GM12878 (cell line): ENCODE data around the gene GABRB1. TPM values are rescaled to one million over a fixed set of nuclear protein-coding genes. Genes with fewer than 3 reads are reported as not detected.

Experiments used
- ATAC-seq: fragments of 200-7000 bp; cut with Tn5 transposase; 3 replicates; pipeline ENCODE4 v1.9.1; 2020; ENCODE audit warnings: mild to moderate bottlenecking, moderate library complexity
- BruUV-seq: library from RNA; stranded (reverse); fragments of 400-500 nt; replicated peaks from 2 replicates; lab custom pipeline; 2021; lab: Mats Ljungman, UMichigan
- CTCF ChIA-PET: fragments of 300-600 bp; sonication (Branson Sonifier 250); formaldehyde crosslinking; extraction: SDS; loops from one replicate; lab custom pipeline; 2021; ENCODE audit warnings: inconsistent platforms; lab: Yijun Ruan, JAX
- POLR2A ChIA-PET: fragments of 350-600 bp; formaldehyde crosslinking; extraction: SDS; loops from one replicate; lab custom pipeline; 2021; ENCODE audit warnings: inconsistent platforms; lab: Charles Lee
- RAD21 ChIA-PET: fragments of 300-600 bp; sonication (Branson Sonifier 250); formaldehyde crosslinking; loops from one replicate; lab custom pipeline; 2023; ENCODE audit warnings: antibody characterized with exemption; ENCODE audit not compliant: unreplicated experiment; lab: Charles Lee
- SMC1A ChIA-PET: fragments of 300-600 bp; sonication (Branson Sonifier 250); formaldehyde crosslinking; loops from one replicate; lab custom pipeline; 2023; ENCODE audit not compliant: unreplicated experiment, uncharacterized antibody; lab: Charles Lee
- DNase-seq: peaks from one replicate; pipeline ENCODE4 v3.0.0-alpha.2; 2011; ENCODE audit warnings: low read depth, low spot score
- FAIRE-seq: peaks from 3 replicates; lab custom pipeline; 2011; peaks lifted over from hg19 to GRCh38; lab: Jason Lieb, UNC
- H2AFZ ChIP-seq: 2 replicates; pipeline ENCODE4 v1.6.0; 2011; ENCODE audit warnings: low read depth, low read length, control low read depth; ENCODE audit not compliant: control insufficient read depth
- H3K27ac ChIP-seq: 2 replicates; pipeline ENCODE4 v1.5.1; 2011; ENCODE audit warnings: control low read depth; ENCODE audit not compliant: control insufficient read depth, insufficient read depth
- H3K27me3 ChIP-seq, 2 experiments: replicated peaks in 1 of 2; 2 replicates each; pipeline versions ENCODE4 v1.6.0 to v1.6.1; 2011; ENCODE audit warnings: low read length in 1 of 2; ENCODE audit not compliant: control insufficient read depth in 2 of 2, insufficient read depth in 2 of 2
- H3K36me3 ChIP-seq, 2 experiments: 2 replicates each; pipeline ENCODE4 v1.5.1; 2011; ENCODE audit warnings: low read length in 1 of 2; ENCODE audit not compliant: control insufficient read depth in 2 of 2, insufficient read depth in 2 of 2
- H3K4me1 ChIP-seq: 2 replicates; pipeline ENCODE4 v1.6.1; 2011; ENCODE audit warnings: mild to moderate bottlenecking, low read length, moderate library complexity, mixed read lengths; ENCODE audit not compliant: control insufficient read depth, insufficient read depth
- H3K4me2 ChIP-seq: 2 replicates; pipeline ENCODE4 v1.6.0; 2011; ENCODE audit warnings: control low read depth; ENCODE audit not compliant: control insufficient read depth, insufficient read depth
- H3K4me3 ChIP-seq: fragments of 200-600 bp; sonication (generic); 2 replicates; pipeline ENCODE4 v1.5.1; 2016
- H3K79me2 ChIP-seq: 2 replicates; pipeline ENCODE4 v1.6.0; 2011; ENCODE audit warnings: low read length; ENCODE audit not compliant: control insufficient read depth, insufficient read depth
- H3K9ac ChIP-seq: 2 replicates; pipeline ENCODE4 v1.8.0; 2011; ENCODE audit warnings: low read length, control low read depth, mixed read lengths; ENCODE audit not compliant: control insufficient read depth, insufficient read depth
- H3K9me3 ChIP-seq: replicated peaks from 3 replicates; pipeline ENCODE4 v1.5.1; 2011; ENCODE audit warnings: mild to moderate bottlenecking, low read length; ENCODE audit not compliant: control insufficient read depth, insufficient read depth
- H4K20me1 ChIP-seq: 2 replicates; pipeline ENCODE4 v1.6.0; 2011; ENCODE audit not compliant: control insufficient read depth, insufficient read depth
- CBX3 ChIP-seq: fragments of 200-600 bp; sonication (generic); IDR thresholded peaks from 2 replicates; pipeline ENCODE4 v1.6.1; 2016; ENCODE audit warnings: low read depth, borderline replicate concordance
- CEBPB ChIP-seq, 2 experiments: fragments of 150-350 bp in 1 of 2; IDR thresholded peaks; 2 replicates each; pipeline ENCODE4 v1.6.1; 2012 to 2014; ENCODE audit warnings: low read depth in 2 of 2, low read length in 2 of 2, borderline replicate concordance in 1 of 2, inconsistent platforms in 1 of 2
- CREB1 ChIP-seq: IDR thresholded peaks from 2 replicates; pipeline ENCODE4 v1.6.1; 2012; ENCODE audit warnings: low read depth, mild to moderate bottlenecking, inconsistent platforms
- HDAC2 ChIP-seq: fragments of 200-600 bp; sonication (generic); IDR thresholded peaks from 2 replicates; pipeline ENCODE4 v1.6.1; 2017
- HDGF ChIP-seq: fragments of 450-650 bp; IDR thresholded peaks from 2 replicates; pipeline ENCODE4 v1.6.1; 2016; ENCODE audit warnings: antibody characterized with exemption
- IRF5 ChIP-seq: fragments of 450-650 bp; IDR thresholded peaks from 2 replicates; pipeline ENCODE4 v1.6.1; 2017; ENCODE audit warnings: borderline replicate concordance
- KAT2A ChIP-seq: conservative IDR thresholded peaks from 2 replicates; pipeline ENCODE4 v1.6.1; 2011; ENCODE audit warnings: low read depth, low read length; ENCODE audit not compliant: control insufficient read depth
- MTA3 ChIP-seq: IDR thresholded peaks from 2 replicates; pipeline ENCODE4 v1.6.1; 2012; ENCODE audit warnings: low read length, inconsistent platforms, borderline replicate concordance
- MYB ChIP-seq: fragments of 150-350 bp; IDR thresholded peaks from 2 replicates; pipeline ENCODE4 v1.6.1; 2014; ENCODE audit warnings: mild to moderate bottlenecking, low read depth, low read length, borderline replicate concordance
- POLR2AphosphoS5 ChIP-seq: IDR thresholded peaks from 2 replicates; pipeline ENCODE4 v1.6.1; 2011; ENCODE audit warnings: mild to moderate bottlenecking, low read length, inconsistent platforms
- RAD51 ChIP-seq: fragments of 450-650 bp; IDR thresholded peaks from 2 replicates; pipeline ENCODE4 v1.6.1; 2016; ENCODE audit warnings: moderate library complexity, mild to moderate bottlenecking, inconsistent platforms
- RB1 ChIP-seq: fragments of 450-650 bp; formaldehyde crosslinking; IDR thresholded peaks from 2 replicates; pipeline ENCODE4 v1.6.1; 2017; ENCODE audit warnings: mild to moderate bottlenecking, borderline replicate concordance
- TBL1XR1 ChIP-seq: IDR thresholded peaks from 2 replicates; pipeline ENCODE4 v1.6.1; 2012; ENCODE audit warnings: low read depth, low read length, improper control_type of control experiment
- ZNF217 ChIP-seq: fragments of 450-650 bp; IDR thresholded peaks from 2 replicates; pipeline ENCODE4 v1.6.1; 2017; ENCODE audit warnings: antibody characterized with exemption, mild to moderate bottlenecking
- whole genome bisulfite sequencing: methylation state at CpG from one replicate; pipeline ENCODE4 v1.1.6; 2016; ENCODE audit warnings: low lambda C conversion rate; ENCODE audit not compliant: insufficient replicate concordance, insufficient coverage; ENCODE audit errors: missing lambda C conversion rate; 5-methylcytosine and 5-hydroxymethylcytosine counted together
- in situ Hi-C: fragments of 300-500 bp; cut with MboI; formaldehyde crosslinking; loops from 9 replicates; pipeline ENCODE4 v1.14.3; 2018; ENCODE audit warnings: mixed read lengths
- intact Hi-C: fragments of 100-400 bp; cut with micrococcal nuclease; formaldehyde crosslinking; loops from one replicate; pipeline ENCODE4 v1.14.2; 2022; ENCODE audit not compliant: unreplicated experiment
- polyA plus RNA-seq, 11 experiments: library from polyadenylated mRNA; depleted of rRNA in 4 of 11; unstranded in 6 of 11; stranded (reverse) in 5 of 11; fragments of >200 nt; fragmentation: Nextera tagmentation in 4 of 11; fragmentation: Illumina TruSeq in 1 of 11; extraction: Ambion mirVana in 4 of 11; extraction: Trizol in 1 of 11; gene quantifications; 1 replicate in 1 of 11; 2 replicates in 10 of 11; pipeline versions ENCODE4 v1.2.1 to v1.2.3, GENCODE V29; 2011 to 2016; ENCODE audit warnings: inconsistent platforms in 2 of 11, missing spikeins in 2 of 11, low read depth in 1 of 11
- total RNA-seq, 4 experiments: library from RNA; depleted of rRNA in 3 of 4; stranded (reverse); fragments of >200 nt in 3 of 4; fragmentation: Illumina TruSeq in 1 of 4; extraction: Trizol in 1 of 4; gene quantifications; 2 replicates each; pipeline versions ENCODE4 v1.2.1 to v1.2.3, GENCODE V29; 2013 to 2021
- TF ChIP-seq, protein P1 (sequence below): fragments of 450-650 bp; IDR thresholded peaks from 2 replicates; pipeline ENCODE4 v1.6.1; 2017; ENCODE audit warnings: mild to moderate bottlenecking, moderate library complexity
- TF ChIP-seq, protein P2 (sequence below): fragments of 450-650 bp; IDR thresholded peaks from 2 replicates; pipeline ENCODE4 v1.6.1; 2017; ENCODE audit warnings: mild to moderate bottlenecking

GABRB1 gene
- total and polyA plus RNA-seq, 10 of the 15 experiments (the other 5 are each of a cell fraction or from before 2014, with no cell fraction given): 0.13 to 0.92 TPM; not detected in 8

DNA sequence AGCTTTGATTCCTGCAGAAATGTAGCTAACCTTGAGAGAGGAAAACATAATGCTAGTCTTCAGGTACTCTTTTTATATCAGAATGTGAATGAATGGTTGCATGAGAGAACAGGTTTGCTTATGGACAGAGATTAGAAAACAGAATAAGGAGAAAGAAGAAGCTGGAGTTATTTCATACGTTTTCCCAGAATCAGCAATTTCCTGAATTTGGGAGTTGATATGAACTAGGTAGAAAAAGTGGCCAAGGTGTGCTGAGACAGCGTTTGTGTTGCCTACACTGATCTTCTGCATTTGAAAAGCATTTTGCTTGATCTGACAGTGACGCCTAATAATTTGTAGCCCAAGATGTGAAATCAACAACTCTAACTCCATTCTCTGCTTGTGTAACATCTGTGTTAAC, 12.5 kb downstream of the GABRB1 start (continued):
- TF ChIP-seq RAD51 (no peak), ZNF217 (no peak)

GRCh38 chr4:47045261-47045660, 13.9 kb downstream of the GABRB1 start:
- no peak for FAIRE-seq
- CTCF ChIA-PET: no interaction called here
- no peak for TF ChIP-seq KAT2A
- TF ChIP-seq MTA3: no peak
- no peak for TF ChIP-seq CBX3
- TF ChIP-seq RB1: no peak
- TF ChIP-seq POLR2AphosphoS5: no peak
- no peak for TF ChIP-seq MYB
- no peak for TF ChIP-seq HDAC2
- no peak for TF ChIP-seq CEBPB (IDR thresholded peaks at IDR 0.05; ENCODE audit: borderline replicate concordance in 1 of 2, low read depth in 2 of 2, low read length in 2 of 2)
- TF ChIP-seq CREB1: no peak
- TF ChIP-seq, protein P1, sequence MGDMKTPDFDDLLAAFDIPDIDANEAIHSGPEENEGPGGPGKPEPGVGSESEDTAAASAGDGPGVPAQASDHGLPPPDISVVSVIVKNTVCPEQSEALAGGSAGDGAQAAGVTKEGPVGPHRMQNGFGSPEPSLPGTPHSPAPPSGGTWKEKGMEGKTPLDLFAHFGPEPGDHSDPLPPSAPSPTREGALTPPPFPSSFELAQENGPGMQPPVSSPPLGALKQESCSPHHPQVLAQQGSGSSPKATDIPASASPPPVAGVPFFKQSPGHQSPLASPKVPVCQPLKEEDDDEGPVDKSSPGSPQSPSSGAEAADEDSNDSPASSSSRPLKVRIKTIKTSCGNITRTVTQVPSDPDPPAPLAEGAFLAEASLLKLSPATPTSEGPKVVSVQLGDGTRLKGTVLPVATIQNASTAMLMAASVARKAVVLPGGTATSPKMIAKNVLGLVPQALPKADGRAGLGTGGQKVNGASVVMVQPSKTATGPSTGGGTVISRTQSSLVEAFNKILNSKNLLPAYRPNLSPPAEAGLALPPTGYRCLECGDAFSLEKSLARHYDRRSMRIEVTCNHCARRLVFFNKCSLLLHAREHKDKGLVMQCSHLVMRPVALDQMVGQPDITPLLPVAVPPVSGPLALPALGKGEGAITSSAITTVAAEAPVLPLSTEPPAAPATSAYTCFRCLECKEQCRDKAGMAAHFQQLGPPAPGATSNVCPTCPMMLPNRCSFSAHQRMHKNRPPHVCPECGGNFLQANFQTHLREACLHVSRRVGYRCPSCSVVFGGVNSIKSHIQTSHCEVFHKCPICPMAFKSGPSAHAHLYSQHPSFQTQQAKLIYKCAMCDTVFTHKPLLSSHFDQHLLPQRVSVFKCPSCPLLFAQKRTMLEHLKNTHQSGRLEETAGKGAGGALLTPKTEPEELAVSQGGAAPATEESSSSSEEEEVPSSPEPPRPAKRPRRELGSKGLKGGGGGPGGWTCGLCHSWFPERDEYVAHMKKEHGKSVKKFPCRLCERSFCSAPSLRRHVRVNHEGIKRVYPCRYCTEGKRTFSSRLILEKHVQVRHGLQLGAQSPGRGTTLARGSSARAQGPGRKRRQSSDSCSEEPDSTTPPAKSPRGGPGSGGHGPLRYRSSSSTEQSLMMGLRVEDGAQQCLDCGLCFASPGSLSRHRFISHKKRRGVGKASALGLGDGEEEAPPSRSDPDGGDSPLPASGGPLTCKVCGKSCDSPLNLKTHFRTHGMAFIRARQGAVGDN: no peak
- TF ChIP-seq HDGF: no peak
- no peak for TF ChIP-seq IRF5
- TF ChIP-seq, protein P2, sequence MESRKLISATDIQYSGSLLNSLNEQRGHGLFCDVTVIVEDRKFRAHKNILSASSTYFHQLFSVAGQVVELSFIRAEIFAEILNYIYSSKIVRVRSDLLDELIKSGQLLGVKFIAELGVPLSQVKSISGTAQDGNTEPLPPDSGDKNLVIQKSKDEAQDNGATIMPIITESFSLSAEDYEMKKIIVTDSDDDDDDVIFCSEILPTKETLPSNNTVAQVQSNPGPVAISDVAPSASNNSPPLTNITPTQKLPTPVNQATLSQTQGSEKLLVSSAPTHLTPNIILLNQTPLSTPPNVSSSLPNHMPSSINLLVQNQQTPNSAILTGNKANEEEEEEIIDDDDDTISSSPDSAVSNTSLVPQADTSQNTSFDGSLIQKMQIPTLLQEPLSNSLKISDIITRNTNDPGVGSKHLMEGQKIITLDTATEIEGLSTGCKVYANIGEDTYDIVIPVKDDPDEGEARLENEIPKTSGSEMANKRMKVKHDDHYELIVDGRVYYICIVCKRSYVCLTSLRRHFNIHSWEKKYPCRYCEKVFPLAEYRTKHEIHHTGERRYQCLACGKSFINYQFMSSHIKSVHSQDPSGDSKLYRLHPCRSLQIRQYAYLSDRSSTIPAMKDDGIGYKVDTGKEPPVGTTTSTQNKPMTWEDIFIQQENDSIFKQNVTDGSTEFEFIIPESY: no peak
- TF ChIP-seq TBL1XR1: no peak

More at GRCh38 chr4:47045261-47045660, 13.9 kb downstream of the GABRB1 start:
- WGBS: 0% methylated on average over 1 of the region's 1 CpG
- POLR2A ChIA-PET: no interaction called here
- BruUV-seq: no TSS peak
- Histone ChIP-seq H3K27me3 (no peaks in the 10 kb centered on the region), H3K4me3 (no peak overlapping the region), H3K36me3 (no peaks in the 10 kb centered on the region), H2AFZ (no peak overlapping the region), H3K4me1 (no peaks in the 10 kb centered on the region), H3K4me2 (no peak overlapping the region), H3K79me2 (no peaks in the 10 kb centered on the region), H4K20me1 (no peaks in the 10 kb centered on the region), H3K27ac (no peak overlapping the region), H3K9me3 (no peaks in the 10 kb centered on the region), H3K9ac (no peak overlapping the region)
- RAD21 ChIA-PET: no interaction called here
- DNase-seq (no peak), ATAC-seq (no peak)
- SMC1A ChIA-PET: interaction anchor here (1.7 to 2.6 kb wide), 2 partner anchors 77 to 115 kb away, joined by 3 to 11 read pairs; no protein-coding TSS in a partner anchor
- intact Hi-C loops: no loop called here
- in situ Hi-C loops: no loop called here
